ENCODE results near the gene ACSL5. TPM values are rescaled to one million over a fixed set of nuclear protein-coding genes. Genes with fewer than 3 reads are reported as not detected.
"Not testable (repeated sequence)": the region's sequence is repeated elsewhere in the genome, so short reads cannot be mapped to it uniquely, and the experiment has no call there.

Gene ACSL5
- total RNA-seq, 1 donor from 2014 or later, result 56.2 TPM

DNA sequence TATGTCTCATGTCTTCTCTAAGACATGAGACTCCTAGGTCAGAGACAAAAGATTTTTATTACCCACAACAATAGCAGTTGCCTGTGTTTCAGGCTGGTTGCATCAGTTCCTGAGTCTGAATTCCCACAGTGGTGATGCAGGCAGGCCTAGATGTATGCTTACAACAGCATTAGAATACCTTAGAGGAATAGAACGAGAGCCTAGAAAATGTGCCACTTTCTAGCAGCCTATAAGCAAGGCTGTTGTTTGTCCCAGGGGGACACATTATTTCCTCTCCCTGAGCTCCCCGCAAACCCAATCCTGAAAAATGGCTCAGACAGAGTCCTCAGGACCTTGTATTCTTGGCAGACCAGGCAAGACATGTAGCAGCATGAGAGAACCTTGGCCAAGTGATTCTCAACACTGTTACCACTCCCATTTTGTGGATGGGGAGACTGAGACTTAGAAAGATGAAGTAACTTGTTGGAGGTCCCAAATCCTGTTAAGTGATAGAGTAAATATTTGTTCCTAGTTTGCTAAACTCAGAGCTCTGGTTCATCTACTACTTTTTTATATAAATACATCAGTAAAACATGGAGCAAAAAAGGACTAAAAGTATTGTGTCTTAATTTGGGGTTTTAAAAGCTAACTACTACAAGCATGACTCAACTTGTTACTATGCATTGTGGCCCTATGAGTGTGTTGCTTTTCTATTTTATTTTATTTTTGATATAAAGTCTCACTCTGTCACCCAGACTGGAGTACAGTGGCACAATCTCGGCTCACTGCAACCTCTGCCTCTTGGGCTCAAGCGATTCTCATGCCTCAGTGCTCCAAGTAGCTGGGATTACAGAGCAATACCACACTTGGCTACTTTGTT lies 87.3 kb downstream of the ACSL5 start:
- DNase-seq (ENCODE audit: low read depth in 2 of 2), result peak in 1 of 2 donors; percentile 75

DNA sequence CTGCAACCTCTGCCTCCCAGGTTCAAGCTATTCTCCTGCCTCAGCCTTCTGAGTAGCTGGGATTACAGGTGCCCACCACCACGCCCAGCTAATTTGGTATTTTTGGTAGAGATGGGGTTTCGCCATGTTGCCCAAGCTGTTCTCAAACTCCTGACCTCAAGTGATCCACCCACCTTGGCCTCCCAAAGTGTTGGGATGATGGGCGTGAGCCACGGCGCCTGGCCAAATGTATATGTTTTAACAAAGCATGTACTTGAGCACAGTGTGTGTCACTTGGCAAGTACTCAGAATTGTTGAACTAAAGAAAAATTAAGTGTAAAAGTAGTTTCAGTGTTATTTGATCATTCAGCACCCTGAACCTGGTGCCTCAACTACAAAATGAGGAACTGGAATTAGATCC lies 90.2 kb downstream of the ACSL5 start:
- not testable (repeated sequence) for DNase-seq (ENCODE audit: low read depth in 2 of 2)

DNA sequence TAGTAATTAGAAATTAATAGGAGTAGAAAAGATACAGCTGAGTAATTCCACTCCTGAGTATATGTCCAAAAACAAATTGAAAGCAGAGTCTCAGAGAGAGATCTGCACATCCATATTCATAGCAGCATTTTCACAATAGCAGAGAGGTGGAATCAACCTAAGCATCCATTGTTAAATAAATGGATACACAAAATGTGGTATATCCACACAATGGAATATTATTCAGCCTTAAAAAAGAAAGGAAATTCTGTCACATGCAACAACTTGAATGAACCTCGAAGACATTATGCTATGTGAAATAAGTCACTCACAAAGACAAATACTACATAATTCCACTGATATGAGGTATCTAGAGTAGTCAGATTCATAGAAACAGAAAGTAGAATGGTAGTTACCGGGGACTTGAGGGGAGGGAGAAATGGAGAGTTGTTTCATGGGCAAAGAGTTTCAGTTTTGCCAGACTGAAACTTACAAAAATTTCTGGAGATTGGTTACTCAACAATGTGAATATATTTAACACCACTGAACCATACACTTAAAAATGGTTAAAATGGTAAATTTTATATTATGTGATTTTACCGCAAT lies 91.5 kb downstream of the ACSL5 start:
- no peak for DNase-seq (ENCODE audit: low read depth in 2 of 2)

DNA sequence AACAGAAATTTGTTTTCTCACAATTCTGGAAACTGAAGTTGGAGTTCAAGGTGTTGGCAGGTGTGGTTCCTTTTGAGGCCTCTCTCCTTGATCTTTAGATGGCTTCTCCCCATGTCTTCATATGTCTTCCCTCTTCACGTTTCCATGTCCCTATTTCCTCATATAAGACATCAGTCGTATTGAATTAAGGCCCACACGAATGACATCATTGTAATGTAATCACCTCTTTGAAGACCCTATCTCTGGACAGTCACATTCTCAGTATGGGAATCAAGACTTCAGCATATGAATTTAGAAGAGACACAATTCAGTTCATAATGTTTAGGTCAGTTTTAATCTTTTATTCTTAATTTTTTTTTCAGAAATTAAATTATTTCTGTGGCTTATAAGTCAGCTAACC lies 92.9 kb downstream of the ACSL5 start:
- DNase-seq (ENCODE audit: low read depth in 2 of 2), result no peak

- peak; percentile 3 to 21 for DNase-seq (ENCODE audit: low read depth in 2 of 2)
These were observed 93.7 kb downstream of the ACSL5 start for GRCh38 chr10:112467541-112468075.

DNA sequence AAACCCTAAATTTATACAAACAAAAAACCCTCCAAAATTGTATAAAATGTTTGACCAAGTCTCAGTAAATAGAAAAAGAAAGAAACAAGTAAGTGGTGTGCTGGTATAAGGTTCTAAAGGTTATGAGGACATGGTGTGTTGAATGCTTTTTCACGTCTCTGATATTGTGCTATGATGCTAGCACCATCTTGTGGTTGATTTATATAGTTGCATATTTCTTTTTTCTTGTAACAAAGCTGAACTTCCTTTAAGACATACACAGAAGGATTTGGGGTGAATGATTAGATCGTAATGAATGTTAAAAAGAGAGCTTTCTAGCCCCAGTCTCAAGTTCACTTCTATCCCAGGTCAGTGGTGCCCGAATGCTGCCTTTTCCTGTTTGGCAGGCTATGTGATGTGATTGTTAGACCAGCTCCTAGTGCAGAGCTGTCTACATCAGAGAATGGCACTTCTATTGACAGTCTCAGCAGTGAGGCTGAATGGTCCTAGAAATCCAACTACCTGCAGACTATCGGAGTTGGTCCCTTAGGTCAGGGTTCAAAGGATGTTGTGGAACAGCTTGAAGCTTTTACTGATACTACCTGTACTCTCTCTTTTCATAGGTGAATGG lies 98.1 kb downstream of the ACSL5 start:
- peak; percentile 70 to 72 for DNase-seq (ENCODE audit: low read depth in 2 of 2)

DNA sequence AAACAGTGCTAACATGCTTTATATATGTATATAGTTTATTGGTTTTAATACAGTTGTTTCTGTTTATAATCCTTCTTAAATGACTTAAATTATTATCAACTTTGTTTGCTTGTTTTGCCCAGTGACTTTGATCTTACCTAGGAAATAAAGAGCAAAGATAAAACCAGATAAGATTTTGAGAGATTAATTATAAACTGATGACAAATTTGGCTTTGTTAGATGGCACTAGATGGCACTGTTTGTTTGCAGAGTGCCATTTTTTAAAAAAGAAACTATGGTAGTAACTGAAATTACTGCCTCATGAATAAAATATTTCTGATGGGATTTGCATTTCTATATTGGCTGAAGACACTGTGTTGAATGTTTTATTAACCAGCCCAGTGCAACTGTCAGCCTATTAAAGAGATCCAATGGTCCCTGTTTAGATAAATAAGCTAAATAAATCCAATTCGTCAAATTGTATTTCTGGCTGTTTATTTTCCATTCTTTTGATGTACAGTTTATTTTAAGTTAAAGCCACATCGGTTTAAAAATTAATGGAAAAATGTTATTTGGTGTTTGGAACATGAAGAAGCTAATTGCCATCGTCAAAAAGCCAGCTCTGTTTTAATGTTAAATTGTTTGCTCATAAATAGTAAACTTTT lies 101.8 kb downstream of the ACSL5 start:
- peak; percentile 30 to 47 for DNase-seq (ENCODE audit: low read depth in 2 of 2)

Other genes starting within 250 kb of the ACSL5 start
- 4.6 and 5.2 TPM in 2 replicates for gene GPAM, start 190.4 kb upstream of the ACSL5 start, total RNA-seq
- not detected in 2 replicates for gene TECTB, start 90.7 kb upstream of the ACSL5 start, total RNA-seq
- gene ZDHHC6, start 72.8 kb downstream of the ACSL5 start, total RNA-seq, result 15.9 and 21.6 TPM in 2 replicates
- gene VTI1A, start 73.1 kb downstream of the ACSL5 start, total RNA-seq, result 11.6 and 18.8 TPM in 2 replicates